Choroid plexus epithelial cell (primary cell): ENCODE results near the gene MPZL1.

ENCODE experiments used
- DNase-seq: peaks from one replicate; pipeline ENCODE4 v3.0.0-alpha.2; 2010; ENCODE audit warnings: low read depth
- H3K4me3 ChIP-seq: 2 replicates; pipeline ENCODE4 v1.5.1; 2011; ENCODE audit warnings: low read depth, mild to moderate bottlenecking, control low read depth, low read length, moderate library complexity
- CTCF ChIP-seq: conservative IDR thresholded peaks from 2 replicates; pipeline ENCODE4 v1.5.1; 2011; ENCODE audit warnings: low read depth, mild to moderate bottlenecking, control low read depth, inconsistent platforms, low read length, moderate library complexity

The MPZL1 gene

DNA sequence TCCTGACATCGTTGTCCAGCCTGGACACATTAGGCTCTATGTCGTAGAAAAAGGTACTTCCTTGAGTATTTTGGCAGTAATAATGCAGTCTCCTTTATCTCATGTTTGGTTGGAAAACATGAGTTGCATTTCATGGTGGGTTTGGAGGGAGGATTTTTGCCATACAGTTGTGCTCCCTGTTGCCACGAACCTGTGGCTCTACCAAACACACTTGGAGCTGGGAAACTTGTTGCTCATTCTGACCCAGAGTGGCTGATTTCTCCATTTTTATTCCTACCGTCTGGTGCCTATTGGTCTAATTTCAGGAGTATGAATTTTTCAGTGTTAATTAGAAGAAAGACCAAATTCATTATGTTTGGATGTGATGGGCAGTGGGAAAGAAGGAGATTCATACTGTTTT is 50.7 kb downstream of the MPZL1 start:
- TF ChIP-seq CTCF: no peak
- no peak for DNase-seq
- H3K4me3 ChIP-seq: no peak overlapping the region

DNA sequence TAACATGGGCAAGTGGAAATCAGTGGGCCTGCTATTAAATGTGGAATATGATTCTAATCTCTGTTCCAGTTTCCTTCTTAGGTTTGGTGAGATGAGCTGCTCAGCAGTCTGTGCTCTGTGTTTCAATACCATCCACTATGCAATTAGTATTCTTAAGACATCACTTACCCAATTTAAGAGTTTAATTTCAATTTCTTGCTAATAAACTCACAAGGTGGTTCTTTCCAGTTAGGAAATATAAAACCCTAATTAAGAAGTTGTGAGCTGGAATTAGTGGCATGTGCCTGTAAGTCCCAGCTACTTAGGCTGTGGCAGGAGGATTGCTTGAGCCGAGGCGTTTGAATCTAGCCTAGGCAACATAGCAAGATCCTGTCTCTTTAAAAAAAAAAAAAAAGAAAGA is 51.7 kb downstream of the MPZL1 start:
- H3K4me3 ChIP-seq: no peak overlapping the region
- TF ChIP-seq CTCF: no peak
- DNase-seq: no peak

DNA sequence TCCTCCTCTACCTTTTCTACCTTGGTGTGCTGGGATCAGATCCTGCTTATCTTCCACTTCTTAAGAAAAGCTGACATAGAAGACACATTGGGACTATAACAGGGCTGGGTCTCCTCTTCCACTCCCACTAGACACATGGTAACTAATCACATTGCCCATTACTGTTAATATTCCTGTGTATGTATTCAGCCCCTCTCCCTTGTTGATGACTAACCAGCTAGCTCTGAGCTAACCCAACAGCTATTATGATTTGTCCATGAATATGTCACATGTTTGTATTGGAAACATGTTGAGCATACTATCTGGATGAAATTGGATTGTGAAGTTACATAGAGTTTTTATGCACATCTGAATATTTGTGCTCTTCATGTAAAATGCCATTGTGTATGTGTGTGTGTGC is 52.9 kb downstream of the MPZL1 start:
- no peak for TF ChIP-seq CTCF
- DNase-seq: peak; percentile 53
- no peak overlapping the region for H3K4me3 ChIP-seq

- H3K4me3 ChIP-seq: no peak overlapping the region
- DNase-seq: peak; percentile 65
- TF ChIP-seq CTCF: no peak
Measured at GRCh38 chr1:167775178-167775577, 53.4 kb downstream of the MPZL1 start.

DNA sequence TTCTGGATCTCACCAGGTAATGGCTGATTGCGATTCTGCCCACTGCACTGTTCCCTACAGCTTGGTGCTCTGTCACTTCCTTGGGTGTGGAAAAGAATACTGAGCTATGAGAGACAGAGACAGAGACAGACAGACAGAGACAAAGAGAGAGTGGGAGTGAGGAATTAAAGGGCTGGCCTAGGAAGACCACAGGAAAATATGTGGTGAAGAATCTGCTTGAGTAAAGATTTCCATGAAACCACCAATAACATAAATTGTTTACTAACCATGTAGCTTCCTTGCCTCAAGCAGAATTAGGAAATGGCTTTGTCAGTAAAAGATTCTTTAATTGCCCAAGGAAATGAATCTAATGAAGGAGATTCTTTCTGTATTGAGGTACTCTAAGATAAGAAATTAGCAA is 54.4 kb downstream of the MPZL1 start:
- no peak overlapping the region for H3K4me3 ChIP-seq
- DNase-seq: peak; percentile 54
- TF ChIP-seq CTCF: no peak

- no peak overlapping the region for H3K4me3 ChIP-seq
- DNase-seq: no peak
- no peak for TF ChIP-seq CTCF
Measured at GRCh38 chr1:167776616-167777268, 55.0 kb downstream of the MPZL1 start.

DNA sequence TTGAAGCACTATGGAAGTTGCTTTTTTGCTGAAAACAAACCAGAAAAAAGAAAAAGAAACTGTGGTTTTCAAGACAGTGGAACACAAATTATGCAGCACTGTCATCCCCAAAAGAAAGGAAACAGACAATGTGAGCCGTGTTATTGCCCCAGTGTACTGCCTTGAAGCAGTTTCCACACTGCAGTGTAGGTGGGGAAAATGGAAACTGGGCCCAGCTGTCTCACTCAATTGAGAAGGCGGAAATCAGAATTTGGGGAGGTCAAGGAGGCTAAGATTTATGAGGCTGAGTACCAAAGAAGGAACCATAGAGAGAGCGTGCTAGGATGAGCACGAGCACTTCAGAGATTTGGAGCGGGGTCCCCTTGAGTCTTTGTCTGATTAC is 55.5 kb downstream of the MPZL1 start:
- no peak overlapping the region for H3K4me3 ChIP-seq
- no peak for DNase-seq
- TF ChIP-seq CTCF: no peak
